GM12872 (cell line): ENCODE data around the gene CDHR3.

Experiments
- TF ChIP-seq, protein P1 (sequence below): IDR thresholded peaks from 3 replicates; pipeline ENCODE4 v1.5.1; 2011; ENCODE audit warnings: low read depth, mild to moderate bottlenecking, low read length, moderate library complexity; ENCODE audit not compliant: insufficient read depth

The CDHR3 gene, protein sequence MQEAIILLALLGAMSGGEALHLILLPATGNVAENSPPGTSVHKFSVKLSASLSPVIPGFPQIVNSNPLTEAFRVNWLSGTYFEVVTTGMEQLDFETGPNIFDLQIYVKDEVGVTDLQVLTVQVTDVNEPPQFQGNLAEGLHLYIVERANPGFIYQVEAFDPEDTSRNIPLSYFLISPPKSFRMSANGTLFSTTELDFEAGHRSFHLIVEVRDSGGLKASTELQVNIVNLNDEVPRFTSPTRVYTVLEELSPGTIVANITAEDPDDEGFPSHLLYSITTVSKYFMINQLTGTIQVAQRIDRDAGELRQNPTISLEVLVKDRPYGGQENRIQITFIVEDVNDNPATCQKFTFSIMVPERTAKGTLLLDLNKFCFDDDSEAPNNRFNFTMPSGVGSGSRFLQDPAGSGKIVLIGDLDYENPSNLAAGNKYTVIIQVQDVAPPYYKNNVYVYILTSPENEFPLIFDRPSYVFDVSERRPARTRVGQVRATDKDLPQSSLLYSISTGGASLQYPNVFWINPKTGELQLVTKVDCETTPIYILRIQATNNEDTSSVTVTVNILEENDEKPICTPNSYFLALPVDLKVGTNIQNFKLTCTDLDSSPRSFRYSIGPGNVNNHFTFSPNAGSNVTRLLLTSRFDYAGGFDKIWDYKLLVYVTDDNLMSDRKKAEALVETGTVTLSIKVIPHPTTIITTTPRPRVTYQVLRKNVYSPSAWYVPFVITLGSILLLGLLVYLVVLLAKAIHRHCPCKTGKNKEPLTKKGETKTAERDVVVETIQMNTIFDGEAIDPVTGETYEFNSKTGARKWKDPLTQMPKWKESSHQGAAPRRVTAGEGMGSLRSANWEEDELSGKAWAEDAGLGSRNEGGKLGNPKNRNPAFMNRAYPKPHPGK

DNA sequence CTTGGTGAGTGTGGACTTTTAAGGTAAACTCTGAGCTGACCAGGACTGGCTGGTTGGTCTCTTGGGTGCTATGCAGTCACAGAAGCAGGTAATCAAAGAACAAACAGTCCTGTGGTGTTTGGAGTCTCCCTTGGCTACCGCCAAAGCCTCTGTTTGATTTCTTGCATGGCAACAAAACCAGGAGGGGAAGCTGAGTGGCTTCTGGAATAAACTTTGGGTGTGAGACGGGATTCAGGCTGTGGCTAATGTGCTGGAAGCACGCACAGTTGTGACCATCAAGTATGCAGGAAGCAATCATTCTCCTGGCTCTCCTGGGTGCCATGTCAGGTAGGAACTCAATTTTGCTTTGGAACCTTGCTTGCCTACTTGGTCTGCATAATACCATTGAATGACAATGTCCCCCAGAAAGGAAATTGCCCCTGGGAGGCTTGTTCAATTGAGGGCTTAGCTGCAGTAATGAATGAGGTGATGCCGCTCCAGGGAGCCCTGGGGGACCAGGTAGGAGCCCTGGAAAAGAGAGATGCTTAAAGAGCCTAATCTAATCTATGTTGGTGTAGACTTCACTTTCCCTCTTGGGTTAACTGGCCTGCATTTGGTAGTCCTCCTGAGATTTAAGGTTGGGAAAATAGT lies at the start of gene CDHR3:
TSS of gene CDHR3 (plus strand) at position 227 of the 630 bp plus-strand sequence. CDS start at position 282, 55 bp downstream.
- TF ChIP-seq, protein P1, sequence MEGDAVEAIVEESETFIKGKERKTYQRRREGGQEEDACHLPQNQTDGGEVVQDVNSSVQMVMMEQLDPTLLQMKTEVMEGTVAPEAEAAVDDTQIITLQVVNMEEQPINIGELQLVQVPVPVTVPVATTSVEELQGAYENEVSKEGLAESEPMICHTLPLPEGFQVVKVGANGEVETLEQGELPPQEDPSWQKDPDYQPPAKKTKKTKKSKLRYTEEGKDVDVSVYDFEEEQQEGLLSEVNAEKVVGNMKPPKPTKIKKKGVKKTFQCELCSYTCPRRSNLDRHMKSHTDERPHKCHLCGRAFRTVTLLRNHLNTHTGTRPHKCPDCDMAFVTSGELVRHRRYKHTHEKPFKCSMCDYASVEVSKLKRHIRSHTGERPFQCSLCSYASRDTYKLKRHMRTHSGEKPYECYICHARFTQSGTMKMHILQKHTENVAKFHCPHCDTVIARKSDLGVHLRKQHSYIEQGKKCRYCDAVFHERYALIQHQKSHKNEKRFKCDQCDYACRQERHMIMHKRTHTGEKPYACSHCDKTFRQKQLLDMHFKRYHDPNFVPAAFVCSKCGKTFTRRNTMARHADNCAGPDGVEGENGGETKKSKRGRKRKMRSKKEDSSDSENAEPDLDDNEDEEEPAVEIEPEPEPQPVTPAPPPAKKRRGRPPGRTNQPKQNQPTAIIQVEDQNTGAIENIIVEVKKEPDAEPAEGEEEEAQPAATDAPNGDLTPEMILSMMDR: no peak

DNA sequence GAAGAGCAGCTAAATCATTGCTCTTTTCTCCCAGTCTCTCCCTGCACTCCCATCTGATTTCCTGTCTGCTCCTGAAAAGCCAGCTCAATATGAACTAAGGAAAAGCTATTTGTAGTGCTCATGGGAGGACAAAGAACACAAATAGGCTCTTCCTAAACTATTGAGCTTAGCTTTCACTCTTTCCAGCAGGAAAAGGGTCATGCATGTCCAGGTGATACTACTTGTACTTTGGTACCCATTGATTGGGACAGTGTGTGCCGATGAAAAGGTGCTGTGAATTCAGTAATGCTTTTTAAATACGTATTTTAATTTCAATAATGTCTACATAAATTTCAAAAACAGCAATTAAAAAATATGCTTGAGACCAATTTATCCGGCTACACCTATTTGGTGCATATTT lies 49.1 kb upstream of the CDHR3 start:
- TF ChIP-seq, protein P1: no peak

DNA sequence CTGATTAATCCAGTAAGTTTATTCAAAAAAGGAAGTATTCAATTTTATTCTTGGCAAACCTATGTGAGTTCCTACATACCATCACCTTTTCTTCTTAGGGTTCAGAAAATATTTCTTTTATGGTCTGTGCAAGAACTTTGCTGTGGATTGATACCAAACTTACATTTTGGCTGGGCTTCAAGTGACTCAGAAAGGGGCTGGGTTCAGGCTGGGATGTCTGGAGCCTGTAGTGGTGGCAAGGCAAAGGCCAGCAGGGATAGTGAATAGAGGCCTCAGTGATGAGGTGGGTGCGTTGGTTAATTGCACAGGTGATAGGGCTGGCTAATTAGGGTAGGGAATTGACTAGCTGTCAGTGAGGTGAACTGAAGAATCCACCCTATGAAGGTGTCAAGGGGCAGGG lies 46.5 kb upstream of the CDHR3 start:
- TF ChIP-seq, protein P1: no peak

DNA sequence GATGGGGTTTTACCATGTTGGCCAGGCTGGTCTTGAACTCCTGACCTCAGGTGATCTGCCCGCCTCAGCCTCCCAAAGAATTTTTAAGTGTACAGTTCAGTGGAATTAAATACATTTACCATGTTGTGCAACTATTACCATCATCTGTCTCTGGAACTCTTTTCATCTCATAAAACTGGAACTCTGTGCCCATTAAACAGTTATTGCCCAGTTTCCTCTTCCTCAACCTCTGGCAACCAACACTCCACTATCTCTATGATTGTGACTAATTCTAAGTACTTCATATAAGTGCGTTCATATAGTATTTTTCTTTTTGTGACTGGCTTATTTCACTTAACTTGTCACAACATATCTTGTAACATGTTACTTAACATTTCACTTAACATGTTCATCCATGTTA lies 45.4 kb upstream of the CDHR3 start:
- TF ChIP-seq, protein P1: no peak

DNA sequence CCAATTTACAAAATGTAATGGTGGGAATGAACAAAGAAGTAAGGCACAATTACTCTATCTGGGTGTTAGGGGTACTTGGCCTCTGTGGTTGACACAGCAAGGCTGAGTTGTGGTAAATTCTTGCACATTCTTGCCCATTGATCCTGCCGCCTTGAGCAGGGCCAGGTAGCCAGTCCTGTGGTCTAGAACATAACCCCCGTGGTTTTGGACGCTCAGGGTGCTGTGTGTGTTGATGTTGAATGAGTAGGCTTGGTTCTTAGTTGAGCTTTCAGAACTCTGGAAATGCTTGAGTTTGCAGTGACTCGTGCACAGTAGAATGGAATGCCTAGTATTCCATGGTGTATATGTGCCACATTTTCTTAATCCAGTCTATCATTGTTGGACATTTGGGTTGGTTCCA lies 42.3 kb upstream of the CDHR3 start:
- TF ChIP-seq, protein P1: no peak

DNA sequence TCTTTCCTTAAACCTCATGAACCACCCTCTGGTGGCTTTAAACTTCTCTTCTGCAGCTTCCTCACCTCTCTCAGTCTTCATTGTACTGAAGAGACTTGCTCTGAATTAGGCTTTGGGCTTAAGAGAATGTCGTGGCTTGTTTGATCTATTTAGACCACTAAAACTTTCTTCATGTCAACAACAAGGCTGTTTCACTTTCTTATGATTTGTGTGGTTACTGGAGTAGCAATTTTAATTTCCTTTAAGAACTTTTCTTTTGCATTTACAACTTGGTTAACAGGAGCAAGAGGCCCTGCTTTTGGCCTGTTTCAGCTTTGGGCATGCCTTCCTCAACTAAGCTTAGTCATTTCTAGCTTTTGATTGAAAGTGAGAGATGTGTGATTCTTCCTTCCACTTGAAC lies 38.1 kb upstream of the CDHR3 start:
- TF ChIP-seq, protein P1: no peak

DNA sequence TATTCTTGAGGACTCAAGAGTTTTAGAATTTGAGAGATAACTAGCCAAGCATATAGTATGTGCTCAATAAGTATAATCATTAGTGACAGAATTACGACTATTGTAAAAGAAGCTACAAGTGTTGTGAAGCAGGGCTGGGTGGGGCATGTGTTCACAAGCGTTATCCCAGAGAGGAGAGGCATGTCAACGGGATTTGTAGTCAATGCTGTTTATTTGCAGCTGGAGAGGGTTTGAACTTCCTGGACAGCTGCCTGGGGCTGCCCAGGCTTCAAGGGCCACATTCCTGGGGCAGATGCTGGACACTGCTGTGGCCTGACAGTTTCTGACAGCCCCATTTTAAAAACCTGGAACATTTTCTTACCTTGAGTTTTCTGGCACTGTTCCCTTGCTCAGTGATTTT lies 36.9 kb upstream of the CDHR3 start:
- TF ChIP-seq, protein P1: no peak
